Upper lobe of left lung (tissue), 6 donors: ENCODE measurements around the gene PBXIP1. TPM values are rescaled to one million over a fixed set of nuclear protein-coding genes. Genes with fewer than 3 reads are reported as not detected.

Source experiments
- ATAC-seq, 2 donors: fragments of 200-7000 bp; cut with Tn5 transposase; one replicate each; pipeline ENCODE4 v1.9.1; 2022; ENCODE audit warnings: mild to moderate bottlenecking in 2 of 2, moderate library complexity in 2 of 2; ENCODE audit not compliant: low FRiP score in 2 of 2
- DNase-seq, 2 donors: peaks; one replicate each; pipeline ENCODE4 v3.0.0-alpha.2; 2019 to 2020
- H3K27ac ChIP-seq, 4 donors: fragments of 200-600 bp; sonication (generic); one replicate each; pipeline ENCODE4 v1.5.1; 2016 to 2019
- H3K27me3 ChIP-seq, 4 donors: fragments of 200-600 bp; sonication (generic); one replicate each; pipeline ENCODE4 v1.5.1; 2017 to 2019
- H3K36me3 ChIP-seq, 4 donors: fragments of 200-600 bp; sonication (generic); one replicate each; pipeline ENCODE4 v1.5.1; 2016 to 2019
- H3K4me1 ChIP-seq, 4 donors: fragments of 200-600 bp; sonication (generic); one replicate each; pipeline ENCODE4 v1.5.1; 2018 to 2019
- H3K4me3 ChIP-seq, 4 donors: fragments of 200-600 bp; sonication (generic); one replicate each; pipeline ENCODE4 v1.5.1; 2017 to 2019; ENCODE audit warnings: mild to moderate bottlenecking in 2 of 4, moderate library complexity in 1 of 4
- H3K9me3 ChIP-seq, 4 donors: fragments of 200-600 bp; sonication (generic); one replicate each; pipeline ENCODE4 v1.5.1; 2018 to 2019
- CTCF ChIP-seq, 6 experiments: fragments of 450-650 bp in 4 of 6; fragments of 200-600 bp in 2 of 6; sonication (generic) in 2 of 6; IDR thresholded peaks; one replicate each; pipeline ENCODE4 v1.5.1; 2016 to 2019; ENCODE audit warnings: antibody characterized with exemption in 6 of 6
- EP300 ChIP-seq, 4 donors: sonication (generic); formaldehyde crosslinking; IDR thresholded peaks; one replicate each; pipeline ENCODE4 v1.5.1; 2017; ENCODE audit warnings: antibody characterized with exemption in 4 of 4, control low read depth in 2 of 4
- POLR2A ChIP-seq, 4 donors: fragments of 450-650 bp; IDR thresholded peaks; one replicate each; pipeline ENCODE4 v1.5.1; 2016 to 2017; ENCODE audit warnings: antibody characterized with exemption in 4 of 4, mild to moderate bottlenecking in 2 of 4
- POLR2AphosphoS5 ChIP-seq, 2 donors: sonication (generic); formaldehyde crosslinking; IDR thresholded peaks; one replicate each; pipeline ENCODE4 v1.5.1; 2017; ENCODE audit warnings: antibody characterized with exemption in 2 of 2
- WGBS, 2 donors: methylation state at CpG; one replicate each; pipeline ENCODE4 v1.1.5; 2017 to 2018; 5-methylcytosine and 5-hydroxymethylcytosine counted together
- total RNA-seq, 6 donors: library from RNA; depleted of rRNA in 4 of 6; stranded (reverse); fragments of >200 nt in 4 of 6; gene quantifications; one replicate each; pipeline versions ENCODE4 v1.1.0 to v1.2.1, GENCODE V29; 2016 to 2021
- donor health status: DM: no; HTN: no; CAD: no; lungs with moderate emphysema.
- donor health status: DM: no; HTN: yes; CAD: no; lungs with severe emphysema.

PBXIP1 gene
- total RNA-seq, 6 donors from 2014 or later, result 72.1 to 108 (median 83.7) TPM

GRCh38 chr1:154974102-154974807 lies 18.4 kb upstream of the PBXIP1 start, which contains the start of gene CKS1B:
Gene CKS1B (plus strand): TSS chr1:154974681. CDS start chr1:154974746, 65 bp downstream.
- peak within 1 kb of the TSS; percentile 97 to 99 (median 98) for H3K27ac ChIP-seq
- peak; percentile 92 to 95 for ATAC-seq
- peaks cover 0 to 3% (median under 1%) of the 10 kb centered on the region in 4 donors for H3K36me3 ChIP-seq
- H3K27me3 ChIP-seq, result no peaks in the 10 kb centered on the region
- H3K4me1 ChIP-seq, result peaks cover 36 to 52% (median 48%) of the 10 kb centered on the region in 4 donors
- H3K4me3 ChIP-seq, result peak within 1 kb of the TSS; percentile 48 to 74 (median 63)
- H3K9me3 ChIP-seq, result no peaks in the 10 kb centered on the region
- TF ChIP-seq POLR2A (IDR thresholded peaks at IDR 0.05), result peak in 3 of 4 donors; percentile 18 to 83 (median 44)
- no peak for TF ChIP-seq EP300 (IDR thresholded peaks at IDR 0.05)
- TF ChIP-seq CTCF (IDR thresholded peaks at IDR 0.05), result peak in 1 of 6 experiments; percentile 14
- peak; percentile 23 to 72 for TF ChIP-seq POLR2AphosphoS5 (IDR thresholded peaks at IDR 0.05)
- WGBS, 2 donors, result 1% methylated on average over 45 to 47 of the region's 47 CpGs
- DNase-seq, result peak; percentile 93 to 97

GRCh38 chr1:154973344-154974101 lies 17.6 kb upstream of the PBXIP1 start:
- 3 to 6% methylated on average over 35 to 37 of the region's 37 CpGs for WGBS, 2 donors
- Histone ChIP-seq H3K4me3 (peak overlapping the region; percentile 26 to 74 (median 63)), H3K4me1 (peaks cover 44 to 59% (median 55%) of the 10 kb centered on the region in 4 donors), H3K36me3 (peaks cover 0 to 9% (median 4%) of the 10 kb centered on the region in 4 donors), H3K9me3 (no peaks in the 10 kb centered on the region), H3K27me3 (no peaks in the 10 kb centered on the region), H3K27ac (peak overlapping the region; percentile 97 to 99 (median 98))
- TF ChIP-seq EP300 (IDR thresholded peaks at IDR 0.05) (peak in 1 of 4 donors; percentile 0), CTCF (IDR thresholded peaks at IDR 0.05) (peak in 1 of 6 experiments; percentile 6), POLR2A (IDR thresholded peaks at IDR 0.05) (peak in 2 of 4 donors; percentile 44 to 59), POLR2AphosphoS5 (IDR thresholded peaks at IDR 0.05) (peak; percentile 64 to 86)
- peak; percentile 80 to 88 for ATAC-seq
- DNase-seq, result peak in 1 of 2 donors; percentile 97

GRCh38 chr1:154972517-154973343 lies 16.8 kb upstream of the PBXIP1 start:
- peak in 1 of 2 donors; percentile 90 for DNase-seq

More at GRCh38 chr1:154972517-154973343, 16.8 kb upstream of the PBXIP1 start:
- WGBS, 2 donors, result 23 to 27% methylated on average over 18 of the region's 18 CpGs
- Histone ChIP-seq H3K27me3 (no peaks in the 10 kb centered on the region), H3K27ac (peak overlapping the region; percentile 97 to 99 (median 98)), H3K9me3 (no peaks in the 10 kb centered on the region), H3K4me1 (peaks cover 45 to 63% (median 60%) of the 10 kb centered on the region in 4 donors), H3K4me3 (peak overlapping the region in 3 of 4 donors; percentile 61 to 74 (median 65)), H3K36me3 (peaks cover under 1 to 17% (median 10%) of the 10 kb centered on the region in 4 donors)
- peak in 1 of 2 donors; percentile 28 for ATAC-seq
- TF ChIP-seq POLR2AphosphoS5 (IDR thresholded peaks at IDR 0.05), result peak; percentile 89 to 95
- peak in 3 of 4 donors; percentile 68 to 87 (median 75) for TF ChIP-seq EP300 (IDR thresholded peaks at IDR 0.05)
- TF ChIP-seq POLR2A (IDR thresholded peaks at IDR 0.05), result peak in 1 of 4 donors; percentile 46
- no peak for TF ChIP-seq CTCF (IDR thresholded peaks at IDR 0.05)
